ENCODE measurements around the gene FBXL13. TPM values are rescaled to one million over a fixed set of nuclear protein-coding genes. Genes with fewer than 3 reads are reported as not detected.

The FBXL13 gene
- total RNA-seq, 1 experiment from 2014 or later, result 2.5 TPM

GRCh38 chr7:102992509-102992937, 82.1 kb downstream of the FBXL13 start:
- in situ Hi-C loops (cut with HindIII; ENCODE audit: low pct_unique_long_range_greater_than_20kb, low sequenced_read_pairs) (no loop called here), intact Hi-C loops (cut with micrococcal nuclease; ENCODE audit: unreplicated experiment) (no loop called here)
- Histone ChIP-seq H3K4me3 (ENCODE audit: low read depth in 2 of 2, low read length in 2 of 2) (0 out of 4 replicates have a peak overlapping the region, but pooled peaks of 1 of the 2 experiments have one; percentile 0), H3K4me1 (ENCODE audit: control insufficient read depth, insufficient read depth, low read length) (peaks cover 36% of the 10 kb centered on the region), H3K36me3 (ENCODE audit: control insufficient read depth, insufficient read depth, low read length) (no peaks in the 10 kb centered on the region), H3K27me3 (ENCODE audit: control insufficient read depth, insufficient read depth, low read length) (no peaks in the 10 kb centered on the region), H3K9me3 (ENCODE audit: control insufficient read depth, insufficient read depth, low read depth, low read length) (peaks cover 8% of the 10 kb centered on the region; the same call in 1 of the 2 replicates), H3K27ac (ENCODE audit: low read length) (peak overlapping the region; percentile 99)
- no peak for DNase-seq (ENCODE audit: low read depth, low spot score)
- no TSS peak for BruUV-seq (replicated peaks)
- ATAC-seq, result peak; percentile 42
- ChIA-PET POLR2A (no interaction called here), CTCF (interaction anchor here (1.0 kb wide), 1 partner anchor 70 kb away, joined by 8 read pairs; no protein-coding TSS in a partner anchor)
- TF ChIP-seq SIN3A (IDR thresholded peaks at IDR 0.05; ENCODE audit: borderline replicate concordance, insufficient read depth, low read depth, low read length) (no peak), POLR2AphosphoS5 (IDR thresholded peaks at IDR 0.05; ENCODE audit: low read depth, low read length) (no peak), TCF7L2 (IDR thresholded peaks at IDR 0.05; ENCODE audit: low read depth, low read length) (no peak)
- TF ChIP-seq, protein P1, sequence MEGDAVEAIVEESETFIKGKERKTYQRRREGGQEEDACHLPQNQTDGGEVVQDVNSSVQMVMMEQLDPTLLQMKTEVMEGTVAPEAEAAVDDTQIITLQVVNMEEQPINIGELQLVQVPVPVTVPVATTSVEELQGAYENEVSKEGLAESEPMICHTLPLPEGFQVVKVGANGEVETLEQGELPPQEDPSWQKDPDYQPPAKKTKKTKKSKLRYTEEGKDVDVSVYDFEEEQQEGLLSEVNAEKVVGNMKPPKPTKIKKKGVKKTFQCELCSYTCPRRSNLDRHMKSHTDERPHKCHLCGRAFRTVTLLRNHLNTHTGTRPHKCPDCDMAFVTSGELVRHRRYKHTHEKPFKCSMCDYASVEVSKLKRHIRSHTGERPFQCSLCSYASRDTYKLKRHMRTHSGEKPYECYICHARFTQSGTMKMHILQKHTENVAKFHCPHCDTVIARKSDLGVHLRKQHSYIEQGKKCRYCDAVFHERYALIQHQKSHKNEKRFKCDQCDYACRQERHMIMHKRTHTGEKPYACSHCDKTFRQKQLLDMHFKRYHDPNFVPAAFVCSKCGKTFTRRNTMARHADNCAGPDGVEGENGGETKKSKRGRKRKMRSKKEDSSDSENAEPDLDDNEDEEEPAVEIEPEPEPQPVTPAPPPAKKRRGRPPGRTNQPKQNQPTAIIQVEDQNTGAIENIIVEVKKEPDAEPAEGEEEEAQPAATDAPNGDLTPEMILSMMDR (IDR thresholded peaks at IDR 0.05), result no peak
- TF ChIP-seq, protein P2, sequence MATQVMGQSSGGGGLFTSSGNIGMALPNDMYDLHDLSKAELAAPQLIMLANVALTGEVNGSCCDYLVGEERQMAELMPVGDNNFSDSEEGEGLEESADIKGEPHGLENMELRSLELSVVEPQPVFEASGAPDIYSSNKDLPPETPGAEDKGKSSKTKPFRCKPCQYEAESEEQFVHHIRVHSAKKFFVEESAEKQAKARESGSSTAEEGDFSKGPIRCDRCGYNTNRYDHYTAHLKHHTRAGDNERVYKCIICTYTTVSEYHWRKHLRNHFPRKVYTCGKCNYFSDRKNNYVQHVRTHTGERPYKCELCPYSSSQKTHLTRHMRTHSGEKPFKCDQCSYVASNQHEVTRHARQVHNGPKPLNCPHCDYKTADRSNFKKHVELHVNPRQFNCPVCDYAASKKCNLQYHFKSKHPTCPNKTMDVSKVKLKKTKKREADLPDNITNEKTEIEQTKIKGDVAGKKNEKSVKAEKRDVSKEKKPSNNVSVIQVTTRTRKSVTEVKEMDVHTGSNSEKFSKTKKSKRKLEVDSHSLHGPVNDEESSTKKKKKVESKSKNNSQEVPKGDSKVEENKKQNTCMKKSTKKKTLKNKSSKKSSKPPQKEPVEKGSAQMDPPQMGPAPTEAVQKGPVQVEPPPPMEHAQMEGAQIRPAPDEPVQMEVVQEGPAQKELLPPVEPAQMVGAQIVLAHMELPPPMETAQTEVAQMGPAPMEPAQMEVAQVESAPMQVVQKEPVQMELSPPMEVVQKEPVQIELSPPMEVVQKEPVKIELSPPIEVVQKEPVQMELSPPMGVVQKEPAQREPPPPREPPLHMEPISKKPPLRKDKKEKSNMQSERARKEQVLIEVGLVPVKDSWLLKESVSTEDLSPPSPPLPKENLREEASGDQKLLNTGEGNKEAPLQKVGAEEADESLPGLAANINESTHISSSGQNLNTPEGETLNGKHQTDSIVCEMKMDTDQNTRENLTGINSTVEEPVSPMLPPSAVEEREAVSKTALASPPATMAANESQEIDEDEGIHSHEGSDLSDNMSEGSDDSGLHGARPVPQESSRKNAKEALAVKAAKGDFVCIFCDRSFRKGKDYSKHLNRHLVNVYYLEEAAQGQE (IDR thresholded peaks at IDR 0.05; ENCODE audit: insufficient read depth in 1 of 2, low read depth in 2 of 2, low read length in 1 of 2), result no peak

- in situ Hi-C loops (cut with HindIII; ENCODE audit: low pct_unique_long_range_greater_than_20kb, low sequenced_read_pairs) (no loop called here), intact Hi-C loops (cut with micrococcal nuclease; ENCODE audit: unreplicated experiment) (loop anchor here (2.0 kb wide), 1 partner anchor 21 kb away; no protein-coding TSS in a partner anchor)
- TF ChIP-seq TCF7L2 (IDR thresholded peaks at IDR 0.05; ENCODE audit: low read depth, low read length), result peak; percentile 63
- TF ChIP-seq SIN3A (IDR thresholded peaks at IDR 0.05; ENCODE audit: borderline replicate concordance, insufficient read depth, low read depth, low read length), result no peak
- TF ChIP-seq POLR2AphosphoS5 (IDR thresholded peaks at IDR 0.05; ENCODE audit: low read depth, low read length), result peak; percentile 84
- peak overlapping the region; percentile 99 for H3K27ac ChIP-seq (ENCODE audit: low read length)
- no TSS peak for BruUV-seq (replicated peaks)
- H3K27me3 ChIP-seq (ENCODE audit: control insufficient read depth, insufficient read depth, low read length), result no peaks in the 10 kb centered on the region
- no peaks in the 10 kb centered on the region for H3K36me3 ChIP-seq (ENCODE audit: control insufficient read depth, insufficient read depth, low read length)
- peak; percentile 94 for ATAC-seq
- H3K4me1 ChIP-seq (ENCODE audit: control insufficient read depth, insufficient read depth, low read length), result peaks cover 36% of the 10 kb centered on the region
- peak; percentile 96 for DNase-seq (ENCODE audit: low read depth, low spot score)
- CTCF ChIA-PET, result interaction anchor here (0.6 kb wide), 1 partner anchor 224 kb away, joined by 7 read pairs; no protein-coding TSS in a partner anchor
- H3K4me3 ChIP-seq (ENCODE audit: low read depth in 2 of 2, low read length in 2 of 2), result no peak overlapping the region
- H3K9me3 ChIP-seq (ENCODE audit: control insufficient read depth, insufficient read depth, low read depth, low read length), result peaks cover 8% of the 10 kb centered on the region; the same call in 1 of the 2 replicates
- POLR2A ChIA-PET, result interaction anchor here (0.5 kb wide), 2 partner anchors 23 to 68 kb away, joined by 3 read pairs; no protein-coding TSS in a partner anchor
These were observed 82.9 kb downstream of the FBXL13 start for GRCh38 chr7:102991540-102992214.
